LNCaP clone FGC (cell line): ENCODE results near the gene LELP1.
"Not testable (repeated sequence)": the region's sequence is repeated elsewhere in the genome, so short reads cannot be mapped to it uniquely, and the experiment has no call there.

ENCODE experiments used
- DNase-seq: peaks from one replicate; pipeline ENCODE4 v3.0.0-alpha.2; 2011; ENCODE audit warnings: low read depth
- H3K4me3 ChIP-seq: 2 replicates; pipeline ENCODE4 v1.5.1; 2011; ENCODE audit warnings: mild to moderate bottlenecking, low read depth, low read length, control low read depth
- CTCF ChIP-seq: IDR thresholded peaks from 2 replicates; pipeline ENCODE4 v1.5.1; 2012; ENCODE audit warnings: mild to moderate bottlenecking; ENCODE audit not compliant: control insufficient read depth, insufficient read depth; ENCODE audit errors: extremely low read depth

Gene LELP1

DNA sequence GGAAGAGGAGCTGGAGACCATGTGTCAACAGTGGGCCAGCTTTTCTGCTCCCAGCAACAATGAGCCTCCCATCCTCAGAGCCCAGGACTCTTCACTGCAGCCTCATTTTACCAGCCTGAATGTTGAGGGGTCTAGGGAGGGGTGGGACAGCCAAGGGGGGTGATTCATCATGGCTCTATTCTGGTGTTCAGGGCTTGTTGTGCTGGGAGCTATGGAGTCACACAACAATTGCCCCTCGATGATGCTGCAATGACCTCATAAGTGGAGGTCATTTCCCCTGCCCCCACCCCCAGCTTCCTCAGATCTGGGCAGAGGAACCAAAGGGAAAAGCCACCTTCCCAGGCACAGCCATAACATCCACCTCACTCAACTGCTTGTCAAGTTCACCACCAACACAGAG lies at the start of gene LELP1:
LELP1 (plus strand) TSS at position 301 of the 400 bp plus-strand sequence. CDS start 1,278 bp downstream, outside the sequence.
- no peak for DNase-seq
- TF ChIP-seq CTCF, result no peak
- H3K4me3 ChIP-seq, result no peak within 1 kb of the TSS

GRCh38 chr1:153155541-153155940 lies 47.7 kb upstream of the LELP1 start:
- no peak overlapping the region for H3K4me3 ChIP-seq
- TF ChIP-seq CTCF, result no peak
- no peak for DNase-seq

DNA sequence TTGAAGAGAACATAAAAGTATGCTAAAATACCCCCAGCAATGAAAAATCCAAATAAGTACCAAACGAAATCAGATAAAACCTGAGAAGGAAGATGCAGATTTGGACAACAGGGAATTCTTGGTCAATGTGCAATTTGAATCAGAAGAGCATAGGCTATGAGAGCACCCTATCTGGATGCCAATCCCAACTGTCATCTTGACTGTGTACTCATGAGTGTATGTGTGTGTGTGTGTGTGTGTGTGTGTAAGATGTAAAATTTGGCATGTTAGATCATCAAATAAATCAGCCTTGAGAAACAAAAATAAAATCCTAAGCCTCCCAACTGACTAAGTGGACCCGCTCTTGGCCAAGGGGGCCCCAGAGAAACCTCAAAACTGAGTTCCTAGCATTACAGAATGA lies 34.5 kb upstream of the LELP1 start:
- no peak for DNase-seq
- no peak for TF ChIP-seq CTCF
- no peak overlapping the region for H3K4me3 ChIP-seq

GRCh38 chr1:153174624-153175023 lies 28.6 kb upstream of the LELP1 start:
- TF ChIP-seq CTCF, result no peak
- no peak for DNase-seq
- H3K4me3 ChIP-seq, result no peak overlapping the region

DNA sequence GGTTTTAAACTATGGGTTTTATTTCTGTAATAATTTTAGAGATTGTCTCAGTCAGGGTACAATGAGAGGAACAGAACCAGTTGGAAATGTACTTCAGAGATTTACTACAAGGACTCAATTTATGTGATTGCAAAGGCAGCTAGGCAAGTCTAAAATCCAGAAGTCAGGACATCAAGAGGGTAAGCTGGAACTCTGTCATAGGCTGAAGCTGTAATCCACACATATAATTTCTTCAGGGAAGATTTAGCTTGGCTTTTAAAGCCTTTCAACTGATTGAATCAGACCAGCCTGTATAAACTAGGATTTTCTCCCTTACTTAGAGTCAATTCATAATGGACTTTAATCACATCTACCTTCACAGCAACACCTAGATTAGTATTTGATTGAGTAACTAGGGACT lies 24.3 kb upstream of the LELP1 start:
- TF ChIP-seq CTCF, result no peak
- DNase-seq, result no peak
- H3K4me3 ChIP-seq, result no peak overlapping the region

DNA sequence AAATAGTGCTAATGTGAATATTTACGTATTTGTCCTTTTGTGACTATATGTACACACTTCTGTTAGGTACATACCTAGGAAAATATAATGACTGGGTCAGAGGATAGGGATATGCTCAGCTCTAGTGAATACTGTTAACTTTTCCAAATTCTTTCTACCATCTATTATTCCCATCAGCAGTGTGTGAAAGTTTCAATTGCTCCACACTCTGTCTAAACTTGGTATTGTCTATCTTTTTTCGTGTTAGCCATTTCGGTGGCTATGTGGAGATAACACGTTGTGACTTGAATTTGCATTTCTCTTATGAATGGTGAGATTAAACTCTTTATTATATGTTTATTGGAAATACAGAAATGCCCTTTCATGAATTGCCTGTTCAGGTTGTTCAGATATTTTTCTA lies 22.7 kb upstream of the LELP1 start:
- TF ChIP-seq CTCF, result peak; percentile 18; the same call in 1 of the 2 replicates

GRCh38 chr1:153188301-153188700 lies 14.9 kb upstream of the LELP1 start:
- DNase-seq, H3K4me3 ChIP-seq: not testable (repeated sequence)

More for the DNA sequence above, 22.7 kb upstream of the LELP1 start:
- H3K4me3 ChIP-seq, result no peak overlapping the region
- DNase-seq, result no peak
